Measurements from ENCODE around the gene RNF220. TPM values are rescaled to one million over a fixed set of nuclear protein-coding genes. Genes with fewer than 3 reads are reported as not detected.

RNF220 gene
- total and polyA plus RNA-seq, 9 of the 15 experiments (the other 6 are each of a cell fraction or from before 2014, with no cell fraction given), result 5.1 to 117 (median 66.9) TPM

DNA sequence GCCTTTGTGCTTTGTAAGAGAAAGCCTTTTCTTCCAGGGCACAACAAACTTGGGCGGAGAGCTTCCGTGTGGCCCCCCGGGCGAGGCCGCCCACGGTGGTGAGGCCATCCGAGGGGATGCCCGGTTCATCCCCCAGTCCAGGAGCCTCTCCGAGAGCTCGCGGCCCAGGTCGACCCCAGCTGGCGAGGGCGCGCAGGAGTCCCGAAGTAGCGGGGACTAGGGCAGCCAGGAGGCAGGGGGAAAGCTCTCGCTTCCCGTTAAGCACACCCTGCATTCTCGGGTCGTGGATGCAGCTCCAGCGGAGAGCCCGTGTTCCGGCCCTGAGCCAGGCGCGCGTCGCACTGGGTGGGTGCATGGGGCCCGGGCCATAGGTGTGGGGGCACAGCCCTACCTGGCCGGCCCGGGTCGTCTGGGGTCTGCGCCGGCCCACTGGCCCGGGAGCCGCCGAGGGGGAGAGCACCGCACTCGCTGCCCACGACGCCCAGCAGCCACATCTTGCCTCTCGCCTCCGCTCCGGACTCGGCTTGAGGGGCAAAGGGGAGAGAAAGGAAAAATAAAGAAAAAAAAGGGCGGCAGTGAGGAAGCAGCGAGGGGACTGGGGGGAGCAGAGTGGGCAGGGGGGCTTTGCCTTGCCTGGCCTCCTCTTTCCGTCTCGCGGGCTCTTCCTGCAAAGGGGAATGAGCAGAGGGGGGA lies 1.8 kb downstream of the RNF220 start:
- ChIA-PET POLR2A (interaction anchor here (0.5 kb wide), 1 partner anchor 37 kb away, joined by 3 read pairs; no protein-coding TSS in a partner anchor), CTCF (ENCODE audit: low intra/inter-chr PET ratio) (no interaction called here)
- ATAC-seq (no peak), FAIRE-seq (no peak), DNase-seq (ENCODE audit: extremely low read depth in 1 of 4, low spot score in 3 of 4) (no peak)
- Histone ChIP-seq H3K9me1 (ENCODE audit: control insufficient read depth, insufficient read depth, low read length) (no peaks in the 10 kb centered on the region), H4K20me1 (replicated peaks; ENCODE audit: control insufficient read depth, insufficient read depth, low read length) (no peaks in the 10 kb centered on the region), H3K79me2 (ENCODE audit: control insufficient read depth, insufficient read depth, low read length) (no peaks in the 10 kb centered on the region), H3K9me3 (replicated peaks; ENCODE audit: control insufficient read depth, insufficient read depth, low read depth, low read length) (no peaks in the 10 kb centered on the region), H2AFZ (ENCODE audit: low read depth, low read length) (no peak overlapping the region), H3K4me1 (replicated peaks in 1 of 2; ENCODE audit: control insufficient read depth in 2 of 2, insufficient read depth in 2 of 2, low read length in 2 of 2) (peaks cover 0 to 19% of the 10 kb centered on the region in 2 experiments; a peak in 2 of 5 replicates), H3K27ac (ENCODE audit: extremely low read depth, low read depth, low read length) (no peak overlapping the region), H3K36me3 (ENCODE audit: control insufficient read depth, insufficient read depth, low read length) (no peaks in the 10 kb centered on the region), H3K4me3 (no peak overlapping the region), H3K9ac (ENCODE audit: insufficient read depth in 1 of 2, low read depth in 2 of 2, low read length in 2 of 2) (no peak overlapping the region), H3K4me2 (ENCODE audit: insufficient read depth, low read length) (no peak overlapping the region), H3K27me3 (ENCODE audit: control insufficient read depth in 2 of 2, insufficient read depth in 2 of 2, low read length in 2 of 2) (peaks cover 53 to 71% of the 10 kb centered on the region in 2 experiments)
- in situ Hi-C loops (cut with MboI) (no loop called here), intact Hi-C loops (cut with micrococcal nuclease) (no loop called here)
- no TSS peak for BruUV-seq (replicated peaks)
- 40% methylated on average over 38 of the region's 50 CpGs for WGBS (ENCODE audit: insufficient coverage, low coverage, missing lambda C conversion rate)
- TF ChIP-seq, protein P1, sequence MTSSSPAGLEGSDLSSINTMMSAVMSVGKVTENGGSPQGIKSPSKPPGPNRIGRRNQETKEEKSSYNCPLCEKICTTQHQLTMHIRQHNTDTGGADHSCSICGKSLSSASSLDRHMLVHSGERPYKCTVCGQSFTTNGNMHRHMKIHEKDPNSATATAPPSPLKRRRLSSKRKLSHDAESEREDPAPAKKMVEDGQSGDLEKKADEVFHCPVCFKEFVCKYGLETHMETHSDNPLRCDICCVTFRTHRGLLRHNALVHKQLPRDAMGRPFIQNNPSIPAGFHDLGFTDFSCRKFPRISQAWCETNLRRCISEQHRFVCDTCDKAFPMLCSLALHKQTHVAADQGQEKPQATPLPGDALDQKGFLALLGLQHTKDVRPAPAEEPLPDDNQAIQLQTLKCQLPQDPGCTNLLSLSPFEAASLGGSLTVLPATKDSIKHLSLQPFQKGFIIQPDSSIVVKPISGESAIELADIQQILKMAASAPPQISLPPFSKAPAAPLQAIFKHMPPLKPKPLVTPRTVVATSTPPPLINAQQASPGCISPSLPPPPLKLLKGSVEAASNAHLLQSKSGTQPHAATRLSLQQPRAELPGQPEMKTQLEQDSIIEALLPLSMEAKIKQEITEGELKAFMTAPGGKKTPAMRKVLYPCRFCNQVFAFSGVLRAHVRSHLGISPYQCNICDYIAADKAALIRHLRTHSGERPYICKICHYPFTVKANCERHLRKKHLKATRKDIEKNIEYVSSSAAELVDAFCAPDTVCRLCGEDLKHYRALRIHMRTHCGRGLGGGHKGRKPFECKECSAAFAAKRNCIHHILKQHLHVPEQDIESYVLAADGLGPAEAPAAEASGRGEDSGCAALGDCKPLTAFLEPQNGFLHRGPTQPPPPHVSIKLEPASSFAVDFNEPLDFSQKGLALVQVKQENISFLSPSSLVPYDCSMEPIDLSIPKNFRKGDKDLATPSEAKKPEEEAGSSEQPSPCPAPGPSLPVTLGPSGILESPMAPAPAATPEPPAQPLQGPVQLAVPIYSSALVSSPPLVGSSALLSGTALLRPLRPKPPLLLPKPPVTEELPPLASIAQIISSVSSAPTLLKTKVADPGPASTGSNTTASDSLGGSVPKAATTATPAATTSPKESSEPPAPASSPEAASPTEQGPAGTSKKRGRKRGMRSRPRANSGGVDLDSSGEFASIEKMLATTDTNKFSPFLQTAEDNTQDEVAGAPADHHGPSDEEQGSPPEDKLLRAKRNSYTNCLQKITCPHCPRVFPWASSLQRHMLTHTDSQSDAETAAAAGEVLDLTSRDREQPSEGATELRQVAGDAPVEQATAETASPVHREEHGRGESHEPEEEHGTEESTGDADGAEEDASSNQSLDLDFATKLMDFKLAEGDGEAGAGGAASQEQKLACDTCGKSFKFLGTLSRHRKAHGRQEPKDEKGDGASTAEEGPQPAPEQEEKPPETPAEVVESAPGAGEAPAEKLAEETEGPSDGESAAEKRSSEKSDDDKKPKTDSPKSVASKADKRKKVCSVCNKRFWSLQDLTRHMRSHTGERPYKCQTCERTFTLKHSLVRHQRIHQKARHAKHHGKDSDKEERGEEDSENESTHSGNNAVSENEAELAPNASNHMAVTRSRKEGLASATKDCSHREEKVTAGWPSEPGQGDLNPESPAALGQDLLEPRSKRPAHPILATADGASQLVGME (CRISPR knock-in tag; IDR thresholded peaks at IDR 0.05), result no peak
- TF ChIP-seq PREB (CRISPR knock-in tag; IDR thresholded peaks at IDR 0.05) (no peak), NFE2 (IDR thresholded peaks at IDR 0.05; ENCODE audit: low read depth) (no peak), XRCC3 (IDR thresholded peaks at IDR 0.05) (no peak), DACH1 (IDR thresholded peaks at IDR 0.05; ENCODE audit: partially characterized antibody) (no peak), RBM14 (IDR thresholded peaks at IDR 0.05; ENCODE audit: borderline replicate concordance, insufficient read depth, low read depth, low read length) (no peak), TAF7 (tag; IDR thresholded peaks at IDR 0.05) (no peak), ZNF551 (CRISPR knock-in tag; IDR thresholded peaks at IDR 0.05) (no peak)
- TF ChIP-seq, protein P2, sequence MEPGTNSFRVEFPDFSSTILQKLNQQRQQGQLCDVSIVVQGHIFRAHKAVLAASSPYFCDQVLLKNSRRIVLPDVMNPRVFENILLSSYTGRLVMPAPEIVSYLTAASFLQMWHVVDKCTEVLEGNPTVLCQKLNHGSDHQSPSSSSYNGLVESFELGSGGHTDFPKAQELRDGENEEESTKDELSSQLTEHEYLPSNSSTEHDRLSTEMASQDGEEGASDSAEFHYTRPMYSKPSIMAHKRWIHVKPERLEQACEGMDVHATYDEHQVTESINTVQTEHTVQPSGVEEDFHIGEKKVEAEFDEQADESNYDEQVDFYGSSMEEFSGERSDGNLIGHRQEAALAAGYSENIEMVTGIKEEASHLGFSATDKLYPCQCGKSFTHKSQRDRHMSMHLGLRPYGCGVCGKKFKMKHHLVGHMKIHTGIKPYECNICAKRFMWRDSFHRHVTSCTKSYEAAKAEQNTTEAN (CRISPR knock-in tag; IDR thresholded peaks at IDR 0.05), result no peak
- TF ChIP-seq, protein P3, sequence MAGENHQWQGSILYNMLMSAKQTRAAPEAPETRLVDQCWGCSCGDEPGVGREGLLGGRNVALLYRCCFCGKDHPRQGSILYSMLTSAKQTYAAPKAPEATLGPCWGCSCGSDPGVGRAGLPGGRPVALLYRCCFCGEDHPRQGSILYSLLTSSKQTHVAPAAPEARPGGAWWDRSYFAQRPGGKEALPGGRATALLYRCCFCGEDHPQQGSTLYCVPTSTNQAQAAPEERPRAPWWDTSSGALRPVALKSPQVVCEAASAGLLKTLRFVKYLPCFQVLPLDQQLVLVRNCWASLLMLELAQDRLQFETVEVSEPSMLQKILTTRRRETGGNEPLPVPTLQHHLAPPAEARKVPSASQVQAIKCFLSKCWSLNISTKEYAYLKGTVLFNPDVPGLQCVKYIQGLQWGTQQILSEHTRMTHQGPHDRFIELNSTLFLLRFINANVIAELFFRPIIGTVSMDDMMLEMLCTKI (IDR thresholded peaks at IDR 0.05; ENCODE audit: partially characterized antibody), result no peak

Data from K562 (cell line).